D341Med (cell line): ENCODE measurements around the gene RTN4RL1.
"Not testable (repeated sequence)": the region's sequence is repeated elsewhere in the genome, so short reads cannot be mapped to it uniquely, and the experiment has no call there.

Experiments used
- DNase-seq: peaks from one replicate; pipeline ENCODE4 v3.0.0; 2012; ENCODE audit warnings: low spot score

RTN4RL1 gene

DNA sequence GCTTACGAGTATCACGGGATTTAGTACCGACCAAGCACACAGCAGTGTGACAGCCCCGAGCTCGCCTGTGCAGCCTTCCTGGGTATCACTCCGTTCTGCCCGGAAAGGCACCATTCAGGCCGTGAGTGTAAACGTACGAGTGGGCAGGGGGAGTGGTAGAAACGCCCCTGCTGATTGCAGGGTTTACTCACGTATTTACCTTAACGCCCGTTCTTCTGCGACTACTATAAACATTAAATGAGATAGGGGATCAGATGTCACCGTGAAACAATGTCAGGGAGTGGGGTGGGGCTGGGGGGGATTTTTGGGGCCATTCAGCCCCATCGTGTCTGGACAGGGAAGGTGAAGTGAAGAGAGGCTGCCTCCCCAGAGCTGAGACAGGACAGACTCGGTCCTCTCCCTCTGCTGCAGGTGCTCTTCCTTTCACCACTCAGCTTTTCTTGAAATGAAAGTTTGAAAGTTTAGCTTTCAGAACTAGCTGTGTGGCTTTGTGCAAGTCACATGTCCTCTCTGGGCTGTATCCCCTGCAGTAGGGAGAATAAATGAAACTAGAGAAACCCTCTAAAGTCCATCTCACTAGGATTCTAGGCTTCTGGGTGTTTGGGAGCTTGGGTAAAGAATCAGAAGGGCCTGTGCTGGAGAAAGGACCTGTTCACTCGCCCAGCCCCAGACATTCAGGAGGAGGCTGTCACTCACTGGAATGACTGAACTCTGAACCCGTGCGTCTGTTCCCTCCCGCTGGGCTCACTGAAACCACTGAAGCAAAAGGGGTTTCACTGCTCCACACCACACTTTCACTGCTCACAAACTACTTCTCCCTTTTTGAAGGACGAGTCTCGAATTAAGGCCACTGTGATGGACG, 128.7 kb downstream of the RTN4RL1 start:
- no peak for DNase-seq

DNA sequence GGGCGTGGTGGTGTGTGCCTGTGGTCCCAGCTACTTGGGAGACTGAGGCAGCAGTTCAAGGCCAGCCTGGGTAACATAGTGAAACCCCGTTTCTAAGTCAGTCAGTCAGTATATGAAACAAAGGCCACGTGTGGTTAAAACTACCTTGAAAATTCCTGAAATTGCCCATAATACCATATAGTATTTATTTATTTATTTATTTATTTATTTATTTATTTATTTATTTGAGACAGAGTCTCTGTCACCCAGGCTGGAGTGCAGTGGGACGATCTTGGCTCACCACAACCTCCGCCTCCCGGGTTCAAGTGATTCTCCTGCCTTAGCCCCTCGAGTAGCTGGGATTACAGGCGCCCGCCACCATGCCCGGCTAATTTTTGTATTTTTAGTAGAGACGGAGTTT, 129.7 kb downstream of the RTN4RL1 start:
- DNase-seq, result not testable (repeated sequence)

DNA sequence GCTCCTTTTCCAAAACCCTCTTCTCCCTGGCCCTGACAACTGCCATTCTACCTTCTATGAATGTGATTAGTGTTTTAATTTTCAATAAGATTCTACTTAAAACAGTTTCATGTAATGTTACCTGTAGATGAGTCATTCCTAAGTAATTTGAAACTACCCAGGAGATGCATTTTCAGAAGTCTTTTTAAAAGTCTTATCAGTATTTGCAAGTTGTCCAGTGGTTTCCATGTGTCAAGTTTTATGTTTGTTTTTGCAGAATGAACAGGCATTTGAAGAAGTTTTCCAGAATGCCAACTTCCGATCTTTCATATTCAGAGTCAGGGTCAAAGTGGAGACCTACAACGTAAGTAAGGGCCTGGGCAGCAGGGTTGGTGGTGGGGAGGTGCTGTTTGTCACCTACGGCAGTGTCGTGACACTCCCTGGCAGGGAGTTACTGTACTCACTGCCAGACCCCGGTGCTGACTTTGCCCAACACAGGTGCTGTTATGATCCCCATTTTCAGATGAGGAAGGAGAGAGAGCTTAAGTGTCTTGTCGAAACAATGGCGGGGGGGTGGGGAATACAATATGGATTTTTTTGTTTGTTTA, 130.3 kb downstream of the RTN4RL1 start:
- DNase-seq, result no peak

DNA sequence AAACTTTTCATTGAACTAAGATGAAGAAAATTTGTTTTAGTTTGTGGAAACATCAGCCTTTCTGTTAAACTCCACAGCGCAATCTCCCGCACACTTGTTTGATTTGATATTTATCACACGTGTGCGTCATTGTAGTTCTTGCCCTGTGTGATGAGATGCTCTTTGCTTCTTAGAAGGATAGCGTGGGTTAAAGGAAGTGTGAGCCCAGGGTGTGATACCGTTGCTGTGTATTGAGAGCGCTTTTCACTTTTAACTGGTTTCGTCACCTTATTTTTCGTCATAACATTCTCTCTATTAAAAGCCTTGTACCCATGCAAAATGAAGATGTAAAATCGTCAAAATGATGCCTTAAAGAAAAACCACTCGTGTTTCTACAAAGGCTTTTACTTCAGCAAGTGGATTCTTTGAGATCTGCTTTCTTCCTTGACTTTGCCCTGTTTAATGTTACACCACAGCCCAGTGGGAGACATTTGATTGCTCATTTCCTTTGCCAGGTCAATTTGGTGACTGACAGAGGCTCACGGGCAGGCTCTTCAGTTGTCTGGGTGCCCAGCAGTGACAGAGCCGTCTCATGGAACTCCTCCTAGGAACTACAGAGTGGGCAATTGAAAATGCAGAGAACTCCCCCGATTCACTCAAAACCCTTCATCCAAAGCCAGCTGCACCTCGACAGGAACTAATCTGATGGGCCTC, 134.2 kb downstream of the RTN4RL1 start:
- no peak for DNase-seq

DNA sequence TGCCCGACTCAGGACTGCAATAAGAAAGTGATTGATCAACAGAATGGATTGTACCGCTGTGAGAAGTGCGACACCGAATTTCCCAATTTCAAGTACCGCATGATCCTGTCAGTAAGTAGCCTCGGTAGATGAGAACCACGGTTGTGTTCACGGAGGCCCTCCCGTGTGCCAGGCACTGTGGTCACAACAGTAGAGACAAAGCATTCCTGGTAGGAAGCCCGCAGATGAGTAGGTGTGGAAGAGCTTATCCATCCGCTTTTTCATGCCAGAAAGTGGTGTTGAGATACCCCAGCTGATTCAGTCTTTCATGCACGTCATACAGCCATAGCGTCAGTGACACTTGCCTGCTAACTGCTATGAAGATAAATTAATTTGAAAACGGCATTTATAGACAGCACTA, 136.4 kb downstream of the RTN4RL1 start:
- DNase-seq, result no peak
